Activated CD4-positive, alpha-beta T cell treated with anti-CD3 and anti-CD28 coated beads, Interleukin-2, Interleukin-4, amounts not matched to agents 100 ng/mL and 50 ng/mL, durations not matched to agents 16 hours and 8 hours (primary cell): ENCODE data around the gene MAP4K3.
"Not testable (repeated sequence)": the region's sequence is repeated elsewhere in the genome, so short reads cannot be mapped to it uniquely, and the experiment has no call there.

Experiments used
- DNase-seq: peaks from one replicate; pipeline ENCODE4 v3.0.0-alpha.2; 2020; ENCODE audit warnings: low spot score

The MAP4K3 gene

DNA sequence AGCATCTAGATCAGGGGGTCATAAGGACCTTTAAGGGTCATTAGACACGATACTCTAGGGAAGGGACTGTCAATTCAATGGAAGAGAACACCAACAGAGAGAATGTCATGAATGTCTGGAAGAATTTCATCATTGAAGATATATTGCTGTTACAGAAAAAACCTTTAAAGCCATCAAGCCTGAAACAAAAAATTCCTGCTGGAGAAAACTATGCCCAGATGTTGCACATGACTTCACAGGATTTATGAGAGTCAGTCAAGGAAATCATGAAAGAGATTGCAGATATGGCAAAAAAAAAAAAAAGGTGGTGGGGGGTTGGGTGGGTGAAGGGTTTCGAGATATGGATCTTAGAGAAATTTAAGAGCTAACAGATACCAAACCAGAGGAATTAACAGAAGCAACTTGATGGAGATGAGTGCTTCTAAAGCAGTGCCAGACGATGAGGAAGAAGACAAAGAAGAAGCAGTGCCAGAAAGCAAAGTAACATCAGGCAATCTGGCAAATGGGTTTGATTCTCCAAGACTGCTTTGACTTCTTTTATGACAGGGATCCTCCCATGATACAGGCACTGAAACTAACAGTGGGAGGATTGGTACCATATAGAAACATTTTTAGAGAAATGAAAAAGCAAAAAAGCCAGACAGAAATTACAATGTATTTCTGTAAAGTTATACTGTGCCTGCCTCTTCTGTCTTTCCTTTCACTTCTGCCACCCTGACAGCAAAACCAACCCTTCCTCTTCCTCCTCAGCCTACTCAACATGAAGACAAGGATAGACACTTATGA lies 28.5 kb downstream of the MAP4K3 start:
- no peak for DNase-seq

GRCh38 chr2:39407516-39408296 lies 29.4 kb downstream of the MAP4K3 start:
- DNase-seq: no peak

DNA sequence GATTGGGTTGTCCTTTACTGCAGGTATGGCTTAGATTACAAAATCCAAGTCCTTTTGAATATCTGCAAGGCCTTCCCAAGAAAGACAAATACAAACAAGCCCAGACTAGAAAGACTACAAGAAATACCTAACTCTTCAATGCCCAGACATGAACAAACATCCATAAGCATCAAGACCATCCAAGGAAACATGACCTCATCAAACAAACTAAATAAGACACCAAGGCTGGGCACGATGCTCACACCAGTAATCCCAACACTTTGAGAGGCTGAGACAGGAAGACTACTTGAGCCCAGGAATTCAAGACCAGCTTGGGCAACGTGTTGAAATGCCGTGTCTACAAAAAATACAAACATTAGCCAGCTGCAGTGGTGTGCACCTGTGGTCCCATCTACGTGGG lies 31.7 kb downstream of the MAP4K3 start:
- no peak for DNase-seq

GRCh38 chr2:39403311-39403710 lies 33.8 kb downstream of the MAP4K3 start:
- no peak for DNase-seq

- no peak for DNase-seq
Observed at GRCh38 chr2:39401319-39401718, 35.8 kb downstream of the MAP4K3 start.

DNA sequence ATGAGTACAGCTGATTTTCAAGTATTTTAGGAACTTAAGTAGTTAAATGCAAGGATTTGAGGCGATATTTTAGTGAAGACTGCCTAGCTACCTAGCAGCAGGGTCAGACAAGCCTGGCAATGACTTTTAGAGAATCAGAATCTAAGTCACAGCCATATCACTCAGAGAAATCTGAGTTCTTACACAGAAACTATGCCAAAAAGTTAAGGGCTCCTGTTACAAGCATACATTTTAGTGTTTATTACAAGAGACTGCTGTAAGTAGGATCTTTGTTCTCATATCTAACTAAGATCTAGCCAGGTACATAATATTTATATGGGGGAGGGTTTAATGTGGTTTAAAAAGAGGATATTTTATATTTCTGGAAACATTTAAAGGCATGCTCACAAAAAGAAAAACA lies 37.5 kb downstream of the MAP4K3 start:
- no peak for DNase-seq

DNA sequence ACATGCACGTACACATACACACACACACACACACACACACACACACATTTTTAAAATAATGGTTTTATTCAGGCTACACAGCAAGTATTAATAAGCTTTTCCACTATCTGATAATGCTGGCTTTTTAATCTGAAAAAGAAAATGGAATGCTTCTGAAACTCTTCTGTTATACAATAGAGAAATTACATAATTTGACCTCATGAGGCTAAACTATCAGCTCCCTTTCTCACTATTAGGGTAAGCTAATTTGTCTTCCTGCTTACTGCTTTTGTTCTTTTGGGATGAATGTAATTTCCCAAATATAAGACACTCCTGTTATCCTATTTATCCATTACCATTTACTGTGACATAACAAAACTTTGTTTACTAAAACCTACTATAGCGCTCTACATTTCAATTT lies 41.8 kb downstream of the MAP4K3 start:
- no peak for DNase-seq

DNA sequence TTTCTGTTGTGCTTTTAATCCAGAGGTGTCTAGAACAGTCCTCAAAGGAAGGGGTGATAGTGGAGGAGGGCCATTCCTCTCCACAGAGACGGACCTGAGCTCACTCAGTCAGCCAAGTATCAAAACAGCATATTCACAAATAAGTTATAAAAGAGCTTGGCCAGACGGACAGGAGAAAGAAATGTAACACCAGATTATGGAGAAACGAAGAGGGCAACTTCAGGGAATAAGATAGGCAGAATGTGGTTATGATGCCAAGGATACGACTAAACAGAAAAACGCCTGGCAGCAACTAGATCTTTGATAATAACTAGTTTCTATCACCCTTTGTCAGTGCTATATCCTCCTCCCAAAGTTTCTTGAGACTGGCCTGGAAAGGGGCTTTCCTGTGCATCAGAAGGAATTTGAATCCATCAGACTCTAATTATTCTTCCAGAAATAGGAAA lies 42.5 kb downstream of the MAP4K3 start:
- DNase-seq: no peak

GRCh38 chr2:39392672-39393071 lies 44.4 kb downstream of the MAP4K3 start:
- no peak for DNase-seq

- no peak for DNase-seq
Observed at GRCh38 chr2:39390216-39390615, 46.9 kb downstream of the MAP4K3 start.

GRCh38 chr2:39386064-39386463 lies 51.0 kb downstream of the MAP4K3 start:
- no peak for DNase-seq

- DNase-seq: no peak
Observed at GRCh38 chr2:39385172-39385571, 51.9 kb downstream of the MAP4K3 start.

GRCh38 chr2:39384071-39384470 lies 53.0 kb downstream of the MAP4K3 start:
- DNase-seq: not testable (repeated sequence)

DNA sequence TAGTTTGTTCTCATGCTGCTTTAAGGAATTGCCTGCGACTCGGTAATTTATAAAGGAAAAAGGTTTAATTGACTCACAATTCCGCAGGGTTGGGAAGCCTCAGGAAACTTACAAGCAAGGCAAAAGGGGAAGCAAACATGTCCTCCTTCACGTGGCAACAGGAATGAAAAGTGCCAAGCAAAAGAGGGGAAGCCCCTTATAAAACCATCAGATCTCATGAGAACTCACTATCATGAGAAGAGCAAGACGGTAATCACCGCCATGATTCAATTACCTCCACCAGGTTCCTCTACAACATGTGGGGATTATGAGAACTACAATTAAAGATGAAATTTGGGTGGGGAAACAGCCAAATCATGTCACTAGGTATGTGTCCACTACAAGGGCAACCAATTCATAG lies 53.9 kb downstream of the MAP4K3 start:
- no peak for DNase-seq

DNA sequence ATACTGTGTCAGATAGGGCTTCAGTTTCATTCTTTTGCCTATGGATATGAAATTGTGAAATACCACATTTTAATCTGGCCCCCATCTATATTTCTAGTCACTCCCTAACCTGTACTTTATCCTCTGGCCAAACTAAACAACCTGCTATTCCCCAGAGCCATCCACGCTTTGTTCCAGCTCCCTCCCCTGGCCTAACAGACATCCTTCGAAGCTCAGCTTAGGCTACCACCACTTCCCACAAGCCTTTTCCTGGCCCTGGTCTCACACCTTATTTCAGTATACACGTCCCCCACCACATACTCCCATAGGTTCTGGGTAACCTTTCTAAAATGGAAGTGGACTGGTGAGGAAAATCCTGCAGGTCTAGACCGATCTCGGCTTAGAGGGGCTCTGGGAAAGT lies 55.4 kb downstream of the MAP4K3 start:
- no peak for DNase-seq

- DNase-seq: no peak
Observed at GRCh38 chr2:39380525-39381150, 56.4 kb downstream of the MAP4K3 start.

- DNase-seq: peak; percentile 48
Observed at GRCh38 chr2:39379643-39380524, 57.2 kb downstream of the MAP4K3 start.

- no peak for DNase-seq
Observed at GRCh38 chr2:39378968-39379367, 58.1 kb downstream of the MAP4K3 start.

- peak; percentile 6 for DNase-seq
Observed at GRCh38 chr2:39377226-39377939, 59.7 kb downstream of the MAP4K3 start.

DNA sequence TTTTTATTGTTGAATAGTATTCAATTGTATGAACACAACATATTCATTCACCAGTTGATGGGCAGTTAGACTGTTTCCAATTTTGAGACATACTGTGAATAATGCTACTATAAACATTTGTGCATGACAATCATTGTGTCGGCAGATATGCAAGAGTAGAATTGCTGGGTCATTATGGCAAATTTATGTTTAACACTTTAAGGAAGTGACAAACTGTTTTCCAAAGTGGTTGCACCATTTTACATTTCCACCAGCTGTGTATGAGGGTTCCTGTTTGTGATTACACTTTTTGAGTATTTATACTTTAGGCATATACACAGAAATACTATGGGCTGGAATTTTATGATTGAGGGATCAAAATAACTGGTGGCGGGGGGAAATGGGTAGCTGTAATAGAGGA lies 61.2 kb downstream of the MAP4K3 start:
- DNase-seq: no peak

GRCh38 chr2:39373181-39373802 lies 63.8 kb downstream of the MAP4K3 start:
- DNase-seq: no peak
